DLD1 (cell line): ENCODE results near the gene SIRT7.

Experiments used
- in situ Hi-C: cut with HindIII; loops from 2 replicates; pipeline ENCODE4 v1.10.0; 2017; ENCODE audit warnings: low sequenced_read_pairs

SIRT7 gene

DNA sequence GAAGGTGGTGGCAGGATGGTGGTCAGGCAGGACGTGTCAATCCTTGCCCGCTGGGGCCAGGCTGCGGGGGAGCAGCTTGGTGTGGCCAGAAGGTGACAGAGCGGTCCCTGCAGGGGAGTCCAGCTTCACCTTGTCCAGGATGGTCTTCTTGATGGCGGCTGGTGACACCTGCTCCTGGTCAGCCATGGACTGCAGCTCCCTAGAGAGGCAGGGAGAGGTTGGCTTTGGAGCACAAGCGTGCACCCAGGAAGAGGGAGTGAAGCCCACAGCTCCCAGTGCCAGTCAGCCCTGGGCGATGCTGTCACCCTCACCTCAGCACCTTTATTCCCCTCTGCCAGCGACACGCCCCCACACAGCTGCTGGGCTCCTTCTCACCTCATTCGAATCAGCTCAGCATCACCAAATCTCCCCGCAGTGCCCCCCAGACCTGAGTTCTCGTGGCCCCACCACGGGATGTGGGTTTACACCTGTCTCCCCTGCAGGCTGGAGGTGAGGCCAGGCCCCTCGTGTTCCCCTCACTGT, 15.3 kb upstream of the SIRT7 start:
- in situ Hi-C loops, result no loop called here

DNA sequence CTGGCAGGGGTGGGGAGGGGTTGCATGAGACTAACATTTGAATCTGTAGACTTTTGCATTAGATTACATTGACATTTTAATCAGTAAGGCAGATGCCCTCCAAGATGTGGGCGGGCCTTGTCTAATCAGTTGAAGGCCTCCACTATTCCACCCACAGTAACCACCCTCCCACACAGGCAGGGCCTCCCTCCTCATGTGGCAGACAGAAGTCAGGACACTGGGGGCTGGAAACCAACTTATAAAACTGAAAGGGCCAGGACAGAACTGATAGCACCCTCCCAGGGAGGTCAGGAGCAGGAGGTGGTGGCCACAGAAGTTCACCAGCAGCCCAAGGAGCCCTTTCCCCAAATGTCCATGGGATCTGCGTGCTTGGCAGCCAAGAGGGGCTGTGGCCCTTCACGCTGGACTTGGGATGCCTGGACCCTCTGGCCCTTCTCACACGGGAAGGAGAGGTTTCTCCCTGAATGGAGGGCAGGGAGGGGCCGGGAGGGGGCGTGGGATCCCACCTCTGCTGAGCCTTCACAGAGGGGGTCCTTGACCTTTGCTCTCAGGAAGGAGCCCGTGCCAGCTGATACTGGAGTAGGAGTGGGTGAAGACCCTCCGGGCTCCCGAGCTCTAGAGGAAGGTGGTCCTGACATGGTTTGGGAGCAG, 14.5 kb upstream of the SIRT7 start:
- in situ Hi-C loops, result no loop called here

DNA sequence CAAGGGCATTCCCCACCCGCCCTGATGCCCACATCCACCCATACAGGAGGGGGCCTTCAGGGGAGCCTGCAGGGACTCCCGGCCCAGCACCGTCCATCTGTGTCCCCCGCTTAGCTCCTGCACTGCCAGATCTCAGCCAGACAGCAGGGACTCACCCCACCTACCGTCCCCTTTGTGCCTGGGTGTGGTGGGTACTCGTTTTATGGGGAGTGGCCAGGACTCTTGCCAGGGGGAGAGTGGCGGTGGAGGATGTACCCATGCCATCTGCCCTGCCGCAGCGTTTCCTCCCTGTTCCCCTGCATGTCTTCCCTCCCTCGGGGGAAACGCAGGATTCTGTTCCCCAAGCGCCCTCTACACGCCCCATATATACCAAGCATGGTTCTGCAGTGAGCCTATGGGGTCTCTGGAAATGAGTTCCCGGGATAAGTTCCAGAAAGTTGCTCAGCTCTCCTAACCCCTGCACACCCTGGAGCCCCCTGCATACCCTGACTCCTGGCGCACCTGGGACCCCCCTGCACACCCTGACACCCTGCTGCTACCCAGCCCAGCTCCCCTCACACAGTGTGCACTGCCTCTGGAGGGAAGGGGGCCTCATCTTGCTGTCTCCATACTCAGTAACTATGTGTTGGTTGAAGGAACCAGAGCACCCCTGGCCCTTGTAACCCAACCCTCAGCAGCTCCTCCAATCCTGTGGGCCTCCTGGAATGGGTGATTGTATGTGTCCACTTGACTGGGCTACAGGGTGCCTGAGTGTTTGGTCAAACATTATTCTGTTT, 13.8 kb upstream of the SIRT7 start:
- in situ Hi-C loops, result no loop called here

DNA sequence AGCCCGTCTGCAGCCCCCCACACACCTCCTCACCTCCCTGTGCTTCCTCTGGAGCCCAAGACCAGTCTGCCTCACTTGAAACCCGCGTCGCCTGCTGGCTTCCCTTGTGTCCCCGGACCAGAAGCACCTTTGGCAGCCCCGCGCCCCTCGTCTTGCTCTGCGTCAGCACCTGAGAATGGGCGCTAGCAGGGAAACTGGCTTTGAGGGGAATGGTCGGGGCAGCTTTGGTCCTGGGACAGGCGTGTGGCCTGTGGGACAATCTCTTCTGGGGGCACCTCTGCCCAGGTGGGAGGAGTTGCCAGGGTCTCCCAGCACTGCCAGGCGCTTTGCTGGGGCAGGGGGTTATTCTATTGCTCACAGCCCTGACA, 13.2 kb upstream of the SIRT7 start:
- in situ Hi-C loops, result no loop called here

DNA sequence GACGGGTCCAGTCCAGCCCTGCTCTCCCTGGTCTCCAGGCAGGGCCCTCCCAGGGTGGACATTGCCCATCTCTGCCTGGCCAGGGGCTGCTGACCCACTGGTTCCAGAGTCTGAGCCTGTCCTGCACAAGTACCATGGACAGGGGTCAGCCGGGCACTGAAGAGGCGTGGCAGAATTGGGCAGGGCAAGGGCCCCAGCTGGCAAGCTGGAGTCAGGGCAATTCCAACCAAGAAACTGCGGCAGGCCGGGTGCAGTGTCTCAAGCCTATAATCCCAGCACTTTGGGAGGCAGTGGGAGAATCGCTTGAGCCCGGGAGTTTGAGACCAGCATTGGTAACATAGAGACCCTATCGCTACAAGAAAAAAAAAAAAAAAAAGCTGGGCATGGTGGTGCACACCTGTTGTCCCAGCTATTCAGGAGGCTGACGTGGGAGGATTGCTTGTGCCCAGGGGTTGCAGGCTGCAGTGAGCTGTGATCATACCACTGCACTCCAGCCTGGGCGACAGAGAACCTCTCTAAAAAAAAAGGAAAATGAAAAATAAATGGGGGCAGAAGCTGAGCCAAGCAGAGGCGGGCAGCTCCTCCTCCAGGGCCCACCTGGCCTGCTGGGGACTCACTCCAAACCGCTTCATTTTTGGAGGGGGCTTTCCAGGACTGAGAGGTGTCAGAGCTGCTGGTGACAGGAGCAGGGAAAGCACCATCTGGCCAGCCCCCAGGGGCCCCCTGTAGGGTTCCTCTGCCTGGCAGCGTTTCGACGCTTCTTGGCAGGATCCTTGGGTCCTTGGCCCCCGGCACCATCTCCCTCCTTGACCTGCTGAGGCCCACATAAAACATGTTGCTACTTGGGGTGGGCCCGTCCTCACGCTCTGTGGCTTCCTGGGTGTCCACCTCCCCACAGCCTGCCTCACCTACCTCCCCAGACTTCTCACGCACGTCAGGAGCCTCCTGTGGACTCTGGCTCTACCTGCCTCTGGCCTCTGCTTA, 12.5 kb upstream of the SIRT7 start:
- in situ Hi-C loops, result no loop called here

DNA sequence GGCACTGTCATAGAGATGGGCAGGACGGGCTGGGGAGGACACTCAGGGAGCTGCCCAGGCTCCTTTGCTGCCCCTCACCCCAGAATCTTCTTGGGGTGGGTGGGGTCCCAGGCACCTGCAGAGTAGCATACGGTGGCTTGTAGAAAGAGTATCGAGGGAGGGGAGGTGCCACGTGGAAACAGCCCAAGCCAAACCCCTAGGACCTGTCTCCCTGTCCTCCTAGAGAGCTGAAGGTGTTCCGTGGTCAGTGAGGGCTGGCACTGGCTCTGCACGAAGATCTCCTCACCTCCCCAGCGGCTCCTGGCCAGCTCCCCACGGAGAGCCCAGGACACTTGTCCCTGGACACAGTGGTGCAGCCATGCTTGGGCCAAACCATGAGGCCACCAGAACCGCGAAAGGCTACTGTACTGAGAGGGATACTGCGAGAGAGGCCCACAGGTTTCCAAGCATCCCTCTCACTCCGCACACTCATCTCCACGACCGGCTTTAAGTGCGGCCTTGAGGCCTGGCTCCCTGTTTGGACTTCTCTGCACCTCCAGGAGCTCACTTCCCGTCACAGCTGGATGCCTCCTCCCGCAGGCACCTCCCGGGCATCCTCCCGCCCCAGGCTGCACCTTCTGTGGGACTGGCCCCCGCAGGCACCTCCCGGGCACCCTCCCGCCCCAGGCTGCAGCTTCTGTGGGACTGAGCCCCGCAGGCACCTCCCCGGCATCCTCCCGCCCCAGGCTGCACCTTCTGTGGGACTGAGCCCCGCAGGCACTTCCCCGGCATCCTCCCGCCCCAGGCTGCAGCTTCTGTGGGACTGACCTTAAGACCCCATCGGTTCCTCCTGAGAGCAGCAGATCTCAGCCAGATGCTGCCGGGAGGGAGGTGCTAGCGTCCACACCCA, 11.5 kb upstream of the SIRT7 start:
- in situ Hi-C loops, result no loop called here

DNA sequence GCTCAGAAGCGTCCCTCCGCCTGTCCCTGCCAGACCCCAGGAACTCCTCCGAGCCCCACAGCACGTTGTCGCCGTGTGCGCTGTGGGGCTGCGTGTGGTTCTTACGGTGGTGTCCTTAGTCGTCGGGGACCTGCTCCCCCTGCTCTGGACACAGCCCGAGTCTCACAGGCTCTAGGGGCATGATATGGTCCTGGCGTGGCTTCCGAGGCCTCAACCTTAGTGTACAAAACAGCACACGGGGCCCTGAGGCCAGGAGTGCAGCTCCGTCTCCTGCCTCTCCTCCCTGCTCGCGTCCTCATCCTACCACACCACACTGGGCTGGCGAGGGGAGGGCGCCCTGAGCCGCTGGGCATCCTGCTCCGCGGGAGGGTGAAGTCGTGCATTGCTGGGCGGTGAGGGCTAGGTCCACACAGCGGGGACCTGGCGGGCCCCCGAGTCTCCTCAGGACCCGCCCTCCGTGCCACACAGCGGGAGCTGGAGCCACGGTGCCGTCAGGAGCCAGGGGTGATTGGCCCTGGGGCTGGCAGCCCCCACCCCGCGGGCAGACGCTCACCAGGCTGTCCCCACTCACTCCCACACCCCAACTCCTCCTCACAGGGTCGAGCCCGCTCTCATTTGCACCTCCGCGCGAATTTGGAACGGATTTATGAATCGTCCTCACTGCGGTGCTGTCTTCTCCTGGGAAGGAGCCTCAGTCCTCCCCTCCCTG, 10.7 kb upstream of the SIRT7 start:
- in situ Hi-C loops, result no loop called here

DNA sequence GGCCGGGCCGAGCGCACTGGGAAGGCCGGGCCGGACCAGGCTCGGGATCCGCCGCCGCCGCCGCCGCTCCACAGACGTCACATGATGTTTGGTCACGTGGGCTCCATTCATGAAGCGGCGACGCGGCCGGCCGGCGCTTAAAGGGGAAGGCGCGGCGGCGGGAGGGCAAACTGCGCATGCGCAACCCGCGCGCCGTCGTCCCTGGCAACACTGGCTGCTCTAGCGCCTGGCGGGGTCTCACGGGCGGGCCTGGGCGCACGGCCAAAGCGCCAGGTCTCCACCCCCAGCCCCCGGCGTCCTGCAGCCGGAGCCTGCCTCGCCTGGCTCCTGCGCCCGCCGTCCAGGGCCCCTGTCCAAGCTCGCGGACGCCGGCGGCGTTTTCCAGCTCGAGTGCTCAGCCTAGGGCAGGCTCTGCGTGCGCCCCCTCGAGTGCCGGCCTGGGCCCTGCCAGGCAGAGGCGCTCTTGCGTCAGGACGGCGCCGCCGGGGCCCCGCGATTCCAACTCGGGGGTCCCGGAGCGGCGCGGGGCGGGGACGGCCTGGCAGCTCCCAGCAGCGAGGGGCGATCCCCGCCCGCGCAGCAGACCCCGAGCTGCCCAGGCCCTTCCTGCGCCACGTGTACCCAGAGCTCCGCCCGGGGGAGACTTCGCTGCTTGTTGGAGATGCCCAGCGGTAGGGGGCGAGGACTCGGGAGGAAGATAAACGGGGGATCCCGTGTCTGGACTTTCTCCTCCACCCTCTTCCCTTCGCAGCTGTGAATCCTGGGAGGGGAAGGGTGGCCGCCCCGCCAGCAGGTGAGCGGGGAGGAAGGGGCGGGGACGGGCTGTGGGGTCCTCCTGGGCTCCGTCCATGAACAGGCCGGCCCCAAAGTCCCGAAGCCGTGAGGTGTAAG, 9.9 kb upstream of the SIRT7 start, which contains the start of gene MAFG:
TSS of gene MAFG (minus strand) at position 83 of the 891 bp plus-strand sequence. CDS start 4,550 bp downstream, outside the sequence.
- in situ Hi-C loops, result no loop called here

DNA sequence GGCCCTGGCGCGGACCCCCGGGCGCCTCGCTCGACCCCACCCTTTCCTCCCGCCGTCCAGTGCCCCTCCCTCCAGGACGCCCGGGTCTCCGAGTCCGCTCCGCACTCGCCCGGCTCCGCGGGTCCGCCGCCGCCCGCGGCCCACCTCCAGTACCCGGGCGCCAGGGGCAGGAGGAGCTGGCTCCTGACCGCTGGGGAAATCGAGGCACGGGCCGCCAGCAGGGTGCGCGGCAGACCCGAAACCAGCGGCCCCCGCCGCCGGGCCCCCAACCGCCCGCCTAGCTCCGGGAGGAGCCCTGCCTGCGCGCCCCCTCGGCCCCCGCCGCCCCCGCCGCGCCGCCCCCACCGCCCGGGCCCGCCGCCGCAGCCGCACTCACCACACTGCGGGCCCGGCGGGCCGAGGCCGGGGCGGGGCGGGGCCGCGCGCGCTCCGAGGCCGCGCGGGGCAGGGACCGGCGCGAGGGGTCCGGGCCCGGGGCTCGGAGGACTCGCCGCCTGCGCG, 9.2 kb upstream of the SIRT7 start:
- in situ Hi-C loops, result no loop called here

DNA sequence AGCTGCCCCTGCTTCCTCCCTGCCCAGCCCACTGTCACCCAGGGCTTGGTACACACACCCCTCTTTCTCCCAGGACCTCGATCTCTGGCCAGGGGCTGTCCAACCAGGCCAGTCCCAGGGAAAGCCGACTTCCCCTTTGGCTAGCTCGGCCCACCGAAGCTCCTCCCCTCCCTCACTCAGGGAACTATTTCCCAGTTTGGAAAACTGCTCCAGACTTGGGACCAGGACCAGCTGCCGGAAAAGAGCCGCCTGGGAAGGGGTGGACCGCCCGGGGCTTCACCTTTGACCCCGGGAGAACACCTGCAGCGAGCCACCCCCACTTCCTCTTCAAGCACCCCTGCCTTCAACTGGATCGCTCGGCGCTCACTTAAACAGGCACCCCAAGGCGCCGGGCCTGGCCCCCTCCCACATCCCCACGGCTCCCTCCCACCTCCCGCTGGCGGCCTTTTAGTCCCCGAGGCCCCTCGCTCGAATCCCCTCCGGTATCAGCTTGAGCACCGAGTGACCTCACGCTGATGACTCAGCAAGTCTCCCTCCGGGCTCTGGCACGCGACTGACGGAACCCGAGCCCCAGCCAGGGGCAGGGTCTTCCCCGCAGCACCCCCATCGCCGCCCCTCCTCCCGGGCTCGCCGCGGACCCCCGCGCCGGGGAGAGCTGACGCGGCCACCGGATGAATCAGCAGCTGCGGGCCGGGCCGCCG, 8.6 kb upstream of the SIRT7 start:
- in situ Hi-C loops, result no loop called here

DNA sequence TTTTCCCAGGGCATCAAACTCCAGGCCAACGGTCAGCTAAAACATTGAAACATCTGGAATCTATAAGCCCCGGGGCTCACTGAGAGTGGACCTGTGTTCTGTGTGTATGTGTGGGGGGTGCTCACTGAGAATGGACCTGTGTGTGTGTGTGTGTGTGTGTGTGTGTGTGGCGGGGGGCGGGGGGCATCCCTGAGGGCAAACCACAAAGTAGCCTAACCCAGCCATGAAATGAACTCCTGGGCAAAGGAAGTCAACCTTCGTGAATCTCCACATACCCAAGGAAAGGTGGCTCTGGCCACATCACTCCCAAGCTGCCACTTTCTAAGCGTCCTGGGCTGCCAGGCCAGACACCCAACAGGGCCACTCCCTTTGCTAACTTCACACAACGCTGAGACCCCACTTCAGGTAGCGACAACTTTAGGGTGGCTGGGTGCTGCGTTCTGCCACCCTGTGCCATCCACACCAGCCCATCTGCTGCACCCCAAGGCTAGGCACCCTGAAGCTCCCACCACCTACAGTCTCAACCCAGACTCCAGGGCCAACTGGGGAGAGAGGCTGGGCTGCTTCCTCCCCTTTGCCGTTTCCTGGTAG, 8.0 kb upstream of the SIRT7 start:
- in situ Hi-C loops, result no loop called here

DNA sequence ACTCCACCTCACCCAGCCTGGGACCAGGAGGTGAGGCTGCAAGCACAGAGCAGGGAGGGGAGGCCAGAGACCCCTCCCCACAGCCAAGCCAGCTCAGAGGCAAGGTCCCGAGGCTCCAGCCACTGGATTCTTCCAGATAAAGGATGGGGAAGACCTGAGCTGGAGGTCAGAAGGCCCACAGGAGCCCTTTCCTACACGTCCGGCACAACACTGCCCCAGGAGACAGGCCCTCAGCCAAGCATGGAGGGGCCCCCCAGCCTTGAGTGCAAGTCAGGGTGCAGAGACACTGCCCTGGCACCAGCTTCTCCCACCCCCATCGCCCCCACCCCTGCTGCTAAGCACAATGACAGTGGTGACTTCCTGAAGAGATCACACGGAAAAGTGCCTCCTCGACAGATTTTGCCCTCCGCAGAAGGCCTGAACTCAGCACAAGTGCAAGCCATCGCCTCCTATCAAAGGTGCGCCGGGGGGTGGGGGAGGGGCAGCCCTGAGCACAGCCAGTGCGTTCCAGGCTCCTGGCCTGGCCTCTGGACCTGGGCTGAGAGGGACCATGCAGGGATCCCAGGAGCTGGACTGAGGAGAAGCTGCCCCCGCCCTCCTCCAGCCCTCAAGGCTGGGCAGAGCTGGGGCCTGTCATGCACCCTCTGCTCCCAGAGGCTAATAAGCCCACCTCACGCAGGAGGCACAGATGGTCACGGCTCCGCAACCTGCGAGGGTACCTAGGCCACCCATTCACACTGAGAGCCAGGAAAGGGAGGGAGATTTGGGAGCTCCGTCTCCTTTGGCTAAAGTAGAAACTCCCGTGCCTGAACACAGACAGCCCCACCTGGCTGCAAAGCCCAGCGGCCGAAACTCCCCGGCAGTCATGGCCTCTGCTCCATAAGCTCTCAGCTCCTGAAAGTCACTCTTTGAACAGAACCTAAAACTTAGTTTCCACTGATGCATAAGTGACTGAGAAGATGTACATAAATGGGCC, 6.9 kb upstream of the SIRT7 start:
- in situ Hi-C loops, result no loop called here

DNA sequence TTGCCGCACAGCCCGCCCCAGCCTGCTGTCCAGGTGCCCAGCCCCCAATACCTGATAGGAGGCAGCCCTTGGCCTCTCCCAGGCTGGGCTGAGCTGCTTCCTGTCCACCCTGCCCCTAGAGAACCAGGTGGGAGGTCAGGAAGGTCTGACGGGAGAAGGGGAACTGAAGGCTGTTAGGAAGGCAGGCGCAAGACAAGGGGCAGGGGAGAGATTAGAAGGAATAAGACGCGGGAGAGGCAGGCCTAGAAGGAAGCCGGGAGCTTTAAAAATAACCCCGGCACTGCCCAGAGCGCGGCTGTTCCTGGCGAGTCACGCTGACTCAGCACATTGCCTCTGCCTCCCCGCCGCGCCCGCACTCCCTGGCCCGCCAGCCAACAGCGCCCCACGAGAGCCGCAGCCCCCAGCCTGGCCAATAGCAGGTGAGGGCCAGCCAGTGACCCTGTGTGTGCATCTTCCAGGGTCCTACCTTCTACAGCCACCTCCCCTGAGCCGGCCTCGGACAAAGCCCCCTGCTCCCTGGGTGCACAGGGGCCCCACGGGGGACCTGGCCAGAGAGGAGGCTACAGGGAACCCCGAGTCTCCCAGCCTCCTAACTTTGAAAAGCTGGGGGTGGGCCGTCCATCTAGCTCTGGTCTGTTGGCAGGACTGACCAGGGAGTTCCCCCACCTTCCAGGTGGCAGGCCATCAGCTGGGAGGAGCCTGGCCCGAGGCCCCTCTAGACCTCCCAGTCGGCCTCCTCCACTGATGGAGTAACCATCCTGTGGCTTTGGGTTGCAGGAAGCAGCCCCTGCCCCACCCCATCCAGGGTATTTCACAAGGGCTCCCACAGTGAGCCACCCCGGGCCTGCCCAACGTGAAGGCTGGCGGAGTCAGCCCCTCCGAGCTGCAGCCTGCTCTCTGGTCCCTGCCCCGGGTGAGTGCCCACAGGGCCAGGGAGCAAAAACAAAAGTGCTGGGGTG, 5.6 kb upstream of the SIRT7 start:
- in situ Hi-C loops, result no loop called here

DNA sequence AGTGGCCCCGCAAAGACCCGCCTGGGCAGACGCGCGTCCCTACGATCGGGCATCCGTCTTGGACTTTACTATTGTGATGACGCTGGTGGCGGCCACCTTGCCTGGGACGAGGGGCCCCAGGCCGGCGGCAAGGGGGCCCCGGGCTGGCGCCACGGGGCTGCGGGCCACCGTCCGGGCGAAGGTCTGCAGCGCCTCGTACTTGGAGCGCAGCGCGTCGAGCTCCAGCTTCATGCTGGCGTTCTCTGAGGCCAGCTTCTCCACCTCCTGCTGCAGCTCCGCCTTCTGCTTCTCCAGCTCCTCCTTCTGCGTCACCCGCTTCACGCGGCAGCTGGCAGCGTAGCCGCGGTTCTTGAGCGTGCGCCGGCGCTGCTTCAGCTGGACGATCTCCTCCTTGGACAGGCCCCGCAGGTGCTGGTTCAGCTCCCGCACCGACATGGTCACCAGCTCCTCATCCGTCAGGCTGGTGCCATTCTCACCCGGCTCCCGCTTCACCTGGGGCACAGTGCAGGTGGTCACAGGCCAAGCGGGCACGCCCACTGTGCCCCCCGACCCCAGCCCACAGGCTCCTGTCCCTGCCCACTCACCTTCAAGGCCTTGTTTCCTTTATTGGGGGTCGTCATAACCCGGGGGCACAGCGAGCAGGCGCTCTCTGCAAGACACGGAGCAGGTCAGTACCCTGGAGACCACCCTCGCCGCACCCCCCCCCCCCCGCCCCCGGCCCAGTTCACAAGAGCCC, 4.8 kb upstream of the SIRT7 start:
- in situ Hi-C loops, result no loop called here
